ENCODE data around the gene NNT. TPM values are rescaled to one million over a fixed set of nuclear protein-coding genes. Genes with fewer than 3 reads are reported as not detected.
A peak's percentile ranks its signal among the peaks of the same experiment; 100 is the strongest.

NNT gene
- total RNA-seq, 4 donors from 2014 or later: 47.0 to 68.5 (median 60.8) TPM

- DNase-seq (ENCODE audit: low spot score) (no peak), ATAC-seq (ENCODE audit: low FRiP score) (peak; percentile 49)
Measured at GRCh38 chr5:43603344-43604217, 601 bp downstream of the NNT start.

GRCh38 chr5:43604699-43605098, 1.7 kb downstream of the NNT start:
- no peak for ATAC-seq (ENCODE audit: low FRiP score)
- no peak for TF ChIP-seq CTCF (IDR thresholded peaks at IDR 0.05)

More at GRCh38 chr5:43603344-43604217, 601 bp downstream of the NNT start:
- no peak for TF ChIP-seq CTCF (IDR thresholded peaks at IDR 0.05)

GRCh38 chr5:43606351-43606750, 3.4 kb downstream of the NNT start:
- TF ChIP-seq CTCF (IDR thresholded peaks at IDR 0.05): no peak
- DNase-seq (ENCODE audit: low spot score): no peak
- no peak for ATAC-seq (ENCODE audit: low FRiP score)

More at GRCh38 chr5:43604699-43605098, 1.7 kb downstream of the NNT start:
- DNase-seq (ENCODE audit: low spot score): no peak

- DNase-seq (ENCODE audit: low spot score): no peak
- no peak for ATAC-seq (ENCODE audit: low FRiP score)
Measured at GRCh38 chr5:43608406-43608805, 5.4 kb downstream of the NNT start.

GRCh38 chr5:43609752-43610151, 6.8 kb downstream of the NNT start:
- no peak for DNase-seq (ENCODE audit: low spot score)
- no peak for ATAC-seq (ENCODE audit: low FRiP score)
- no peak for TF ChIP-seq CTCF (IDR thresholded peaks at IDR 0.05)

More at GRCh38 chr5:43608406-43608805, 5.4 kb downstream of the NNT start:
- TF ChIP-seq CTCF (IDR thresholded peaks at IDR 0.05): no peak

GRCh38 chr5:43613370-43613769, 10.4 kb downstream of the NNT start:
- ATAC-seq (ENCODE audit: low FRiP score): no peak
- no peak for DNase-seq (ENCODE audit: low spot score)
- TF ChIP-seq CTCF (IDR thresholded peaks at IDR 0.05): no peak

Measured in omental fat pad (tissue), 4 donors.